GM12865 (cell line): ENCODE results near the gene HYCC1.
"Not testable (repeated sequence)": the region's sequence is repeated elsewhere in the genome, so short reads cannot be mapped to it uniquely, and the experiment has no call there.

ENCODE experiments used
- DNase-seq: peaks from one replicate; pipeline ENCODE4 v3.0.0; 2010; ENCODE audit warnings: low read depth
- H3K4me3 ChIP-seq: 2 replicates; pipeline ENCODE4 v1.5.1; 2011; ENCODE audit warnings: mild to moderate bottlenecking, low read depth, low read length, control low read depth
- TF ChIP-seq, protein P1 (sequence below): IDR thresholded peaks from 2 replicates; pipeline ENCODE4 v1.5.1; 2011; ENCODE audit warnings: low read length, control low read depth, low read depth, inconsistent platforms; ENCODE audit not compliant: insufficient read depth; ENCODE audit errors: missing control alignments

The HYCC1 gene

DNA sequence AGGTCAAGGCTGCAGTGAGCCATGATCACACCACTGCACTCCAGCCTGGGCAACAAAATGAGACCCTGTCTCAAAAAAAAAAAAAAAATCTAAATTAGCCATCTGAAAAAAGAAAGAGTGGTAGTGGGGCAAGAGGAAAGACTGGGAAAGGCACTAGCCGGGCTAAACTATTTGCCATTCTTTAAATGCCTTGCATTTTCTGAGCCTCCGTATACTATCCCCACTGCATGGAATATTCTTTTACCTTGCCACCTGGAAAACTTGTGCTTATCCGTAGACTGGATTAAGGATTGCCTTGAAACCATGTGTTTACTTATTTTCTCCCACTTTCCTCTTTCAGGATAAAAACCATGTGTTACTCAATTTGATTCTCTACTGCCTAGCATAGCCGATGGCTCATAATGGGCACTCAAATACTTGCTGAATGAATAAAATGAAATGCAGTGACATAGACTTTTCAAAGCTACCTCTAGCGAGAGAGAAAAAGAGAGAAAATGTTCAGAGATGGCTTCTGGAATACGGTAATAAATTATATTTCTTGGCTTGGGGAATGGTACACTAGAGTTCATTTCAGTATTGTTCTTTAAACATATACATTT, 30.6 kb downstream of the HYCC1 start:
- TF ChIP-seq, protein P1, sequence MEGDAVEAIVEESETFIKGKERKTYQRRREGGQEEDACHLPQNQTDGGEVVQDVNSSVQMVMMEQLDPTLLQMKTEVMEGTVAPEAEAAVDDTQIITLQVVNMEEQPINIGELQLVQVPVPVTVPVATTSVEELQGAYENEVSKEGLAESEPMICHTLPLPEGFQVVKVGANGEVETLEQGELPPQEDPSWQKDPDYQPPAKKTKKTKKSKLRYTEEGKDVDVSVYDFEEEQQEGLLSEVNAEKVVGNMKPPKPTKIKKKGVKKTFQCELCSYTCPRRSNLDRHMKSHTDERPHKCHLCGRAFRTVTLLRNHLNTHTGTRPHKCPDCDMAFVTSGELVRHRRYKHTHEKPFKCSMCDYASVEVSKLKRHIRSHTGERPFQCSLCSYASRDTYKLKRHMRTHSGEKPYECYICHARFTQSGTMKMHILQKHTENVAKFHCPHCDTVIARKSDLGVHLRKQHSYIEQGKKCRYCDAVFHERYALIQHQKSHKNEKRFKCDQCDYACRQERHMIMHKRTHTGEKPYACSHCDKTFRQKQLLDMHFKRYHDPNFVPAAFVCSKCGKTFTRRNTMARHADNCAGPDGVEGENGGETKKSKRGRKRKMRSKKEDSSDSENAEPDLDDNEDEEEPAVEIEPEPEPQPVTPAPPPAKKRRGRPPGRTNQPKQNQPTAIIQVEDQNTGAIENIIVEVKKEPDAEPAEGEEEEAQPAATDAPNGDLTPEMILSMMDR = no peak
- no peak for DNase-seq
- H3K4me3 ChIP-seq = no peak overlapping the region

DNA sequence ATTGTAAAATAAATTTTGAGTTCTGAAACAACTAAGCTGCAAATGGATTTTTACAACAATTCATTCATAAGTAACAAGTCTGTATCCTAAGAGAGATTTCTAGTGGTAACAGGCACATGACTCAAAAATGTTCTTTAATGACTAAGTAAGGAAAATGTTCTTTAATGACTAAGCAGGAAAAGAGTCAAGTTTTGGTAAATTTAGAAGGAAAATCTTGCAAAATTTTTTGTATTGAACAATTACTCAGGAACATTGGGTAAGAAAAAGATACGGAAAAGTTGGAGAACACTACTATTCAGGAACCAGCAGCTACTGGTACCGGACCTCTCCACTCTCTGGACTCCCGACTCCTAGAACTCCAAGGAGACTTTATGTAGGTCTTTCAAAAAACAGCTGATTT, 33.5 kb downstream of the HYCC1 start:
- no peak for DNase-seq
- TF ChIP-seq, protein P1 = no peak
- H3K4me3 ChIP-seq = no peak overlapping the region

DNA sequence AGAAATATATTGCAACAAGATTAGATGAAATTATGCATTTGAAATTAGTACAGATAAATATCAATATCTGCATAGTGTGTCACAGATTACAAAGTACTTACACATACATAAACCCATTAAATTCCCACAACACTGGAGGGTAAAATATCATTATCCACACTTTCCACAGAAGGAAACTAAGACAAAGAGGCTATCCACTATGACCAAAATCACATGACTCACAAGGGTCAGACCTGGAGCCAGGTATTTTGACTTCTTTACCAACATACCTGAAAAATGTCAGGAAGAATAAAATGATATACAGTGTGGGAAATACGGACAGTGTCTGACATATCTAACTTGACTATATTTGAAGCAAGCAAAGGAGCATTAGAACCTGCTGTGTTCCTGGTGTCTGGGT, 34.1 kb downstream of the HYCC1 start:
- no peak for DNase-seq
- H3K4me3 ChIP-seq = no peak overlapping the region
- TF ChIP-seq, protein P1 = no peak

DNA sequence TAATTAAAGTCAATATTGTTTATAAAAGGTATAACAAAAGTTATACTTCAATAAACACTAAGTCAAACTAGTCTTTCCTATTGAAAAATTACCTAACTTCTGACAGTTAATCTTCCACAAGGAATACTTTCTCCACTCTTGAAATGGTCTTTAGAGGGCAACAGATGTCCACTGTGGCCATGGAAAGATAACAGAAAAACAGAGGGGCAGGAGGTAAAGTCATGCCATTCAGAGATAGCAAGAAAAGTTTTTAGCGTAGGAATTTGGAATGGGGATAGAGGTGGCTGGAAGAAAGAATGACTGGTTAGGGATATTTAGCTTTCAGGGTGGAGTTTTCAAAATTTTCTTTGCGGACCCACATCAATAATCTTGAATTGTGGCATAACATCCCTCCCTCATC, 34.7 kb downstream of the HYCC1 start:
- DNase-seq = no peak
- H3K4me3 ChIP-seq = no peak overlapping the region
- TF ChIP-seq, protein P1 = no peak

DNA sequence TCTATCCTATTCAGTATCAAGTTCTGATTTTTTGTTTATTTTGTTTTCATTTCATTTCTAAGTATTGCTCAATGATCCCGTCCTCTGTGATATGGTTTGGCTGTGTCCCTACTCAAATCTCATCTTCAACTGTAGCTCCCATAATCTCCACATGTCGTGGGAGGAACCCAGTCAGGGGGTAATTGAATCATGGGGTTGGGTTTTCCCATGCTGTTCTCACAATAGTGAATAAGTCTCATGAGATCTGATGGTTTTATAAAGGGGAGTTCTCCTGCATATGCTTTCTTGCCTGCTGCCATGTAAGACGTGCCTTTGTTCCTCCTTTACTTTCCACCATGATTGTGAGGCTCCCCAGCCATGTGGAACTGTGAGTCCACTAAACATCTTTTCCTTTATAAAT, 39.3 kb downstream of the HYCC1 start:
- H3K4me3 ChIP-seq, DNase-seq: not testable (repeated sequence)

DNA sequence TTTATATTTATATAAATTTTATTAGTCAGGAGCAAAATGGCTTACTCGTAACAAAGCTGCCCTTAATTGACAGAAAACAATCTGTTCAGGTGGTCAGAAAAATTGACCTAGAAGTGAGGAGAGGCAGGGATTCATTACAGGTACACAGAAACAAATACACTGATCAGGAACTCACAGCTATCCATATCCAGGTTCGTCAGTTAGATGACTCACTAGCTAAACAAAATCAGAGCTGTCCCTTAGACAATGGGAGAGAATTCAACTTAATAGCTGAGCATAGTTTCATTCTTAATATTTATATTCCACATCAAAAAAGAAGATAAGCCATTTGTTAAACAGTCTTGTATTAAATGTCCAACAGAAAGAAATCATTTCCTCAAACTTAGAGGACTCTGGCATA, 41.7 kb downstream of the HYCC1 start:
- DNase-seq = no peak
- TF ChIP-seq, protein P1 = no peak
- no peak overlapping the region for H3K4me3 ChIP-seq

DNA sequence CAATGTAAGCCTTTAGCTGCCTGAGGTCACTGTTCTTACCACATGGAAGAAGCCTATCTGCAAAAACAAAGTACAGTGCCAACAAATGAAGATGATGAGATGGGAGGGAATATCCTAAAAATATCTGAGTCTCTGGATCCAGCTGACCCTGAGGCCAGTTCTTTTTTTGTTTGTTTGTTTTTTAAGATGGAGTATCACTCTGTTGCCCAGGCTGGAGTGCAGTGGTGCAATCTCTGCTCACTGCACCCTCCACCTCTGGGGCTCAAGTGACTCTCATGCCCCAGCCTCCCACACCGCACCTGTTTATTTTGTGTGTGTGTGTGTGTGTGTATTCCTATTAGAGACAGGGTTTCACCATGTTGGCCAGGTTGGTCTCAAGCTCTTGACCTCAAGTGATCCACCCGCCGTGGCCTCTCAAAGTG, 44.9 kb downstream of the HYCC1 start:
- TF ChIP-seq, protein P1 = no peak
- no peak overlapping the region for H3K4me3 ChIP-seq
- DNase-seq = no peak
